Measurements from ENCODE around the gene NCBP3.
A peak's percentile ranks its signal among the peaks of the same experiment; 100 is the strongest.

Gene NCBP3

DNA sequence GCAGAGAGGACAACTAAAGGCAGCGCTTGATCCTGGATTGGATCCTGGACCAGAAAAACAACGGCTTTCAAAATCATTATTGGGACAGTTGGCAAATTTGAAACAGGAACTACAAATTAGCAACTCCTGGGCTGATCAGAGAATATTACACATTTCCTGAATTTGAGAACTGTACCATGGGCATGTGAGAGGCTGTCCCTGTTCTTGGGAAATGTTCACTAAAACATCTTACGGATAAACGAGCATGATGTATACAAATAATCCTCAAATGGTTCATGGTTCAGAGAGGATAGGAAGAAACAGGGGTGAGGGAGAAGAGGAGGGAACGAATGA is 42.8 kb downstream of the NCBP3 start:
- Histone ChIP-seq H3K14ac (ENCODE audit: low read length in 2 of 2) (no peak overlapping the region), H3K9me3 (ENCODE audit: control insufficient read depth, low read length) (no peaks in the 10 kb centered on the region), H2BK120ac (ENCODE audit: low read depth, low read length) (no peak overlapping the region), H2BK12ac (ENCODE audit: low read length in 2 of 2) (no peak overlapping the region), H3K36me3 (ENCODE audit: control insufficient read depth in 1 of 2, insufficient read depth in 2 of 2, low read depth in 1 of 2, low read length in 2 of 2) (peaks cover 22 to 24% of the 10 kb centered on the region in 2 experiments), H4K8ac (ENCODE audit: low read length) (no peak overlapping the region), H3K23ac (ENCODE audit: low read length in 2 of 2) (no peak overlapping the region), H2AFZ (ENCODE audit: low read depth, low read length) (no peak overlapping the region), H3K4me1 (ENCODE audit: control insufficient read depth, insufficient read depth, low read depth, low read length) (peaks cover 40% of the 10 kb centered on the region), H3K9ac (ENCODE audit: low read length) (peak overlapping the region; percentile 37), H3K27ac (ENCODE audit: low read length, poor library complexity, severe bottlenecking) (peak overlapping the region; percentile 96), H3K4ac (ENCODE audit: low read depth in 1 of 2, low read length in 2 of 2) (no peak overlapping the region), H2BK5ac (ENCODE audit: low read depth, low read length, poor library complexity, severe bottlenecking) (no peak overlapping the region), H3K18ac (ENCODE audit: low read depth in 1 of 2, low read length in 2 of 2) (no peak overlapping the region), H3K79me1 (replicated peaks; ENCODE audit: low read length, poor library complexity, severe bottlenecking) (peaks cover 13% of the 10 kb centered on the region), H3K4me3 (ENCODE audit: insufficient read depth in 1 of 2, low read depth in 1 of 2, low read length in 2 of 2) (peak overlapping the region in 1 of 2 experiments; percentile 0), H2BK15ac (ENCODE audit: low read depth, poor library complexity, severe bottlenecking) (no peak overlapping the region), H3K27me3 (ENCODE audit: control insufficient read depth in 1 of 2, insufficient read depth in 1 of 2, low read length in 2 of 2) (no peaks in the 10 kb centered on the region), H3K4me2 (ENCODE audit: low read length, poor library complexity, severe bottlenecking) (no peak overlapping the region), H4K91ac (ENCODE audit: low read length) (no peak overlapping the region), H2AK5ac (ENCODE audit: low read length, severe bottlenecking) (peak overlapping the region; percentile 51)
- 94% methylated on average over 5 of the region's 5 CpGs for WGBS
- no peak for DNase-seq

DNA sequence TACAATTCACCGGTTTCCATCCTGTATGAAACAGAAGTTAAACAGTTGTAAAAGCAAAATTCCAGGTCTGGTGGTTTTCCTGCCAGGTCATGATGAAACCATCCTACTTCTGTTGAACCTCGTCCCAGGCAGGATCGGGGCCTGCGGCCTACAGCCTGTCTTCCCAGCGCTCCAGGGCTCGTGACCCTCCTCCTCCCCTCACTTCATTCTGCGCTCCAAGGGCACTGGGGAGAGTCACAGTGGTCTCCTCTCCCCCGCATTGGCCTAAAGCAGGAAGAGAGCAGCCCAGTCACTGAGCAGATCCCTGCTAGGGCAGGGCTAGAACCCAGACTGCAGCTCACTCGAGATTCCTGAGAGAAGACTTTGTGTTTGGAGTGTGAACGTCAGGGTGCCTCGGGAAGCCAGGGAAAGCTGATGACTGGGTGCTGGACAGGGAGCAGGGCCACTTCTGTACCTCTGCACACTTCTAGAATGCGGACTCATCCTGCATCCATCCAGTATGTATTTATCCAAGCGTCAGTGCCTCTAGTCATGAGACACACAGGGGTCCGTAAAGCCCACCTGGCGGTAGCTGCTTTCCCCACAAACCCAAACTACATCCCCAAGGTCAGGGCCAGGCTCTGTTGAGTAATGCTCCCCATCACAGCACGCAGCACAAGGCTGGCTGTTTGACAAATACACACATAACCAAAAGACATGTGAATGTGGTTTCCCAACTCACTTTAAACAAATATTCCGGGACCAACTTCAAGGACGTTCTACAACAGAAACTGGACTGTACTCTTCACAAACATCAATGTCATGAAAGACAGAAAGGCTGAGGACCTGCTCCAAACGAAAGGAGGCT is 43.4 kb downstream of the NCBP3 start:
- peak; percentile 74 for DNase-seq
- H3K4me2 ChIP-seq (ENCODE audit: low read length, poor library complexity, severe bottlenecking), result no peak overlapping the region
- H3K27ac ChIP-seq (ENCODE audit: low read length, poor library complexity, severe bottlenecking), result peak overlapping the region; percentile 96
- WGBS, result 87% methylated on average over 19 of the region's 19 CpGs
- no peak overlapping the region for H4K91ac ChIP-seq (ENCODE audit: low read length)
- H2AFZ ChIP-seq (ENCODE audit: low read depth, low read length), result no peak overlapping the region
- no peak overlapping the region for H2BK12ac ChIP-seq (ENCODE audit: low read length in 2 of 2)
- peak overlapping the region in 1 of 2 experiments; percentile 29 for H3K4ac ChIP-seq (ENCODE audit: low read depth in 1 of 2, low read length in 2 of 2)
- H3K18ac ChIP-seq (ENCODE audit: low read depth in 1 of 2, low read length in 2 of 2), result peak overlapping the region in 1 of 2 experiments; percentile 22
- no peak overlapping the region for H2BK120ac ChIP-seq (ENCODE audit: low read depth, low read length)
- H3K27me3 ChIP-seq (ENCODE audit: control insufficient read depth in 1 of 2, insufficient read depth in 1 of 2, low read length in 2 of 2), result no peaks in the 10 kb centered on the region
- H3K9me3 ChIP-seq (ENCODE audit: control insufficient read depth, low read length), result no peaks in the 10 kb centered on the region
- H3K4me3 ChIP-seq (ENCODE audit: insufficient read depth in 1 of 2, low read depth in 1 of 2, low read length in 2 of 2), result peak overlapping the region in 1 of 2 experiments; percentile 0
- H3K79me1 ChIP-seq (replicated peaks; ENCODE audit: low read length, poor library complexity, severe bottlenecking), result peaks cover 10% of the 10 kb centered on the region
- no peak overlapping the region for H4K8ac ChIP-seq (ENCODE audit: low read length)
- H3K23ac ChIP-seq (ENCODE audit: low read length in 2 of 2), result no peak overlapping the region
- peak overlapping the region; percentile 51 for H2AK5ac ChIP-seq (ENCODE audit: low read length, severe bottlenecking)
- H3K9ac ChIP-seq (ENCODE audit: low read length), result peak overlapping the region; percentile 60
- peak overlapping the region; percentile 75 for H2BK5ac ChIP-seq (ENCODE audit: low read depth, low read length, poor library complexity, severe bottlenecking)
- H3K4me1 ChIP-seq (ENCODE audit: control insufficient read depth, insufficient read depth, low read depth, low read length), result peaks cover 44% of the 10 kb centered on the region
- no peak overlapping the region for H3K14ac ChIP-seq (ENCODE audit: low read length in 2 of 2)
- peaks cover 18 to 23% of the 10 kb centered on the region in 2 experiments for H3K36me3 ChIP-seq (ENCODE audit: control insufficient read depth in 1 of 2, insufficient read depth in 2 of 2, low read depth in 1 of 2, low read length in 2 of 2)
- no peak overlapping the region for H2BK15ac ChIP-seq (ENCODE audit: low read depth, poor library complexity, severe bottlenecking)

DNA sequence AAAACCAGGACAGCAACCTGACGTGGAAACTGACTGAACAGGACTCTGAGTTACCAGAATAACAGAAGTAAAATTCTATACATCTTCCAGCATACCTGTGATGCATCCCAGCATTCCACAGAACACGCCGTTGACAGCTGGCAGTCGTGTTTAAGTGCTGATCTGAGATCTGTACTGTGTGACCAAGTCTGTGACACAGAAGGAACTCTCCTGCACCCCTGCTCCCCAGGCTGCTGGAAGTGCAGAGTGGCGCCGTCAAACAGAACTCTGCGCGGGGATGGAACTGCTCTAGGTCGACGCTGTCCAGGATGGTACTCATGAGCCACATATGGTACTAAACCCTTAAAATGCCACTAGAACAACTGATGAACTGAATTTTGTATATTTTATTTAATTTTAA is 44.3 kb downstream of the NCBP3 start:
- peaks cover 44% of the 10 kb centered on the region for H3K4me1 ChIP-seq (ENCODE audit: control insufficient read depth, insufficient read depth, low read depth, low read length)
- no peak overlapping the region for H3K9ac ChIP-seq (ENCODE audit: low read length)
- no peak overlapping the region for H4K8ac ChIP-seq (ENCODE audit: low read length)
- H3K36me3 ChIP-seq (ENCODE audit: control insufficient read depth in 1 of 2, insufficient read depth in 2 of 2, low read depth in 1 of 2, low read length in 2 of 2), result peaks cover 9 to 20% of the 10 kb centered on the region in 2 experiments
- no peak overlapping the region for H3K4me3 ChIP-seq (ENCODE audit: insufficient read depth in 1 of 2, low read depth in 1 of 2, low read length in 2 of 2)
- H3K9me3 ChIP-seq (ENCODE audit: control insufficient read depth, low read length), result no peaks in the 10 kb centered on the region
- WGBS, result 98% methylated on average over 8 of the region's 10 CpGs
- DNase-seq, result no peak
- no peak overlapping the region for H3K4me2 ChIP-seq (ENCODE audit: low read length, poor library complexity, severe bottlenecking)
- peak overlapping the region; percentile 96 for H3K27ac ChIP-seq (ENCODE audit: low read length, poor library complexity, severe bottlenecking)
- H3K27me3 ChIP-seq (ENCODE audit: control insufficient read depth in 1 of 2, insufficient read depth in 1 of 2, low read length in 2 of 2), result no peaks in the 10 kb centered on the region
- no peak overlapping the region for H3K4ac ChIP-seq (ENCODE audit: low read depth in 1 of 2, low read length in 2 of 2)
- H2BK5ac ChIP-seq (ENCODE audit: low read depth, low read length, poor library complexity, severe bottlenecking), result no peak overlapping the region
- H3K79me1 ChIP-seq (replicated peaks; ENCODE audit: low read length, poor library complexity, severe bottlenecking), result peaks cover 6% of the 10 kb centered on the region
- H2BK120ac ChIP-seq (ENCODE audit: low read depth, low read length), result no peak overlapping the region
- H3K18ac ChIP-seq (ENCODE audit: low read depth in 1 of 2, low read length in 2 of 2), result no peak overlapping the region
- peak overlapping the region; percentile 94 for H2AK5ac ChIP-seq (ENCODE audit: low read length, severe bottlenecking)
- no peak overlapping the region for H2BK15ac ChIP-seq (ENCODE audit: low read depth, poor library complexity, severe bottlenecking)
- H4K91ac ChIP-seq (ENCODE audit: low read length), result no peak overlapping the region
- no peak overlapping the region for H2AFZ ChIP-seq (ENCODE audit: low read depth, low read length)
- no peak overlapping the region for H3K14ac ChIP-seq (ENCODE audit: low read length in 2 of 2)
- no peak overlapping the region for H3K23ac ChIP-seq (ENCODE audit: low read length in 2 of 2)
- no peak overlapping the region for H2BK12ac ChIP-seq (ENCODE audit: low read length in 2 of 2)

DNA sequence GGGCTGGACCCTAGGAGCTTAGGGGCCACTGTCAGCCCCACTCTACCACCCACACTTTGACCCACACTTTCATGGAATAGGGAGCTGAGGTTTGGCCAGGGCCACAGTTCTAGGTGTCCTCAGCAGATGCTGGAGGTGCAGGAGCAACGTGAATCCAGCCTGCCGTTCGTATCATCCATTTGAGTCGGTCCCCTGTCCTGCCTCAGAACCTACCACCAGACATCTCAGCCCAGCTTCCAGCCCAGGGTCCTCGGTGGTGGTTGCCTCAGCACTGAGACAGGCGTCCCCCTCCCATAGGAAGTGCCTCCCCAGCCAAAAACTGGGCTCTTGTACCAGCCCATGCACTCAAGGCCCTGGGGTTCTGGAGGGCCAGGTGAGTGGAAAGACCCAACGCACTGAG is 44.7 kb downstream of the NCBP3 start:
- WGBS, result 88% methylated on average over 7 of the region's 7 CpGs
- no peaks in the 10 kb centered on the region for H3K9me3 ChIP-seq (ENCODE audit: control insufficient read depth, low read length)
- H2BK120ac ChIP-seq (ENCODE audit: low read depth, low read length), result no peak overlapping the region
- H3K9ac ChIP-seq (ENCODE audit: low read length), result no peak overlapping the region
- H3K27ac ChIP-seq (ENCODE audit: low read length, poor library complexity, severe bottlenecking), result peak overlapping the region; percentile 96
- H4K91ac ChIP-seq (ENCODE audit: low read length), result no peak overlapping the region
- H2AFZ ChIP-seq (ENCODE audit: low read depth, low read length), result no peak overlapping the region
- no peak overlapping the region for H2BK5ac ChIP-seq (ENCODE audit: low read depth, low read length, poor library complexity, severe bottlenecking)
- no peak overlapping the region for H2BK12ac ChIP-seq (ENCODE audit: low read length in 2 of 2)
- DNase-seq, result no peak
- H2AK5ac ChIP-seq (ENCODE audit: low read length, severe bottlenecking), result peak overlapping the region; percentile 94
- H3K4ac ChIP-seq (ENCODE audit: low read depth in 1 of 2, low read length in 2 of 2), result no peak overlapping the region
- H3K36me3 ChIP-seq (ENCODE audit: control insufficient read depth in 1 of 2, insufficient read depth in 2 of 2, low read depth in 1 of 2, low read length in 2 of 2), result peaks cover 7 to 20% of the 10 kb centered on the region in 2 experiments
- H4K8ac ChIP-seq (ENCODE audit: low read length), result no peak overlapping the region
- no peak overlapping the region for H3K4me3 ChIP-seq (ENCODE audit: insufficient read depth in 1 of 2, low read depth in 1 of 2, low read length in 2 of 2)
- H2BK15ac ChIP-seq (ENCODE audit: low read depth, poor library complexity, severe bottlenecking), result no peak overlapping the region
- no peak overlapping the region for H3K23ac ChIP-seq (ENCODE audit: low read length in 2 of 2)
- peaks cover 44% of the 10 kb centered on the region for H3K4me1 ChIP-seq (ENCODE audit: control insufficient read depth, insufficient read depth, low read depth, low read length)
- H3K79me1 ChIP-seq (replicated peaks; ENCODE audit: low read length, poor library complexity, severe bottlenecking), result peaks cover 6% of the 10 kb centered on the region
- no peak overlapping the region for H3K14ac ChIP-seq (ENCODE audit: low read length in 2 of 2)
- no peak overlapping the region for H3K4me2 ChIP-seq (ENCODE audit: low read length, poor library complexity, severe bottlenecking)
- no peaks in the 10 kb centered on the region for H3K27me3 ChIP-seq (ENCODE audit: control insufficient read depth in 1 of 2, insufficient read depth in 1 of 2, low read length in 2 of 2)
- H3K18ac ChIP-seq (ENCODE audit: low read depth in 1 of 2, low read length in 2 of 2), result no peak overlapping the region
